HepG2 (cell line): ENCODE data around the gene TNFRSF25. TPM values are rescaled to one million over a fixed set of nuclear protein-coding genes. Genes with fewer than 3 reads are reported as not detected.

ENCODE experiments used
- ATAC-seq: fragments of 200-7000 bp; cut with Tn5 transposase; 3 replicates; pipeline ENCODE4 v1.9.1; 2020; ENCODE audit warnings: mild to moderate bottlenecking, moderate library complexity
- BruUV-seq: library from RNA; stranded (reverse); fragments of 400-500 nt; replicated peaks from 2 replicates; lab custom pipeline; 2021; lab: Mats Ljungman, UMichigan
- CTCF ChIA-PET: fragments of 300-600 bp; formaldehyde crosslinking; extraction: SDS; loops from one replicate; lab custom pipeline; 2021; ENCODE audit warnings: low total read pairs, inconsistent platforms, low intra/inter-chr PET ratio; lab: Yijun Ruan, JAX
- POLR2A ChIA-PET: fragments of 350-600 bp; sonication (Branson Sonifier 250); formaldehyde crosslinking; loops from one replicate; lab custom pipeline; 2020; ENCODE audit warnings: antibody characterized with exemption, inconsistent platforms; lab: Yijun Ruan, JAX
- DNase-seq: peaks from one replicate; pipeline ENCODE4 v3.0.0-alpha.2; 2015; ENCODE audit warnings: low spot score
- FAIRE-seq: peaks from 3 replicates; lab custom pipeline; 2011; peaks lifted over from hg19 to GRCh38; lab: Jason Lieb, UNC
- H2AFZ ChIP-seq: one replicate; pipeline ENCODE4 v1.6.1; 2011; ENCODE audit warnings: low read length, inconsistent platforms
- H3K27ac ChIP-seq: fragments of 300-600 bp; 3 replicates; pipeline ENCODE4 v1.8.0; 2011; ENCODE audit warnings: mixed run types, mild to moderate bottlenecking, mixed read lengths, low read length, inconsistent platforms; ENCODE audit not compliant: insufficient read depth; ENCODE audit errors: extremely low read length
- H3K27me3 ChIP-seq, 2 experiments: fragments of 200-600 bp in 1 of 2; 2 replicates in 1 of 2; 3 replicates in 1 of 2; pipeline versions ENCODE4 v1.6.0 to v1.8.0; 2011; ENCODE audit warnings: low read length in 2 of 2, mild to moderate bottlenecking in 2 of 2, moderate library complexity in 2 of 2, inconsistent platforms in 1 of 2; ENCODE audit not compliant: insufficient read depth in 2 of 2, control insufficient read depth in 1 of 2
- H3K36me3 ChIP-seq, 2 experiments: fragments of 200-600 bp in 1 of 2; replicated peaks in 1 of 2; 2 replicates in 1 of 2; 3 replicates in 1 of 2; pipeline versions ENCODE4 v1.5.1 to v1.8.0; 2011; ENCODE audit warnings: low read length in 2 of 2, inconsistent platforms in 1 of 2; ENCODE audit not compliant: insufficient read depth in 2 of 2, control insufficient read depth in 1 of 2
- H3K4me1 ChIP-seq: 2 replicates; pipeline ENCODE4 v1.5.1; 2012; ENCODE audit warnings: low read length, inconsistent platforms; ENCODE audit not compliant: insufficient read depth
- H3K4me2 ChIP-seq: 2 replicates; pipeline ENCODE4 v1.6.0; 2011; ENCODE audit warnings: low read depth, low read length, inconsistent platforms
- H3K4me3 ChIP-seq, 3 experiments: fragments of 200-600 bp in 1 of 3; sonication (generic), shearing (Covaris generic) in 1 of 3; replicated peaks in 1 of 3; 2 replicates each; pipeline ENCODE4 v1.5.1; 2011 to 2016; ENCODE audit warnings: low read length in 3 of 3, inconsistent platforms in 2 of 3, low read depth in 2 of 3, mild to moderate bottlenecking in 2 of 3, control low read depth in 1 of 3, mixed read lengths in 1 of 3; ENCODE audit not compliant: insufficient read depth in 1 of 3
- H3K79me2 ChIP-seq: one replicate; pipeline ENCODE4 v1.6.1; 2011; ENCODE audit warnings: low read length, inconsistent platforms; ENCODE audit not compliant: insufficient read depth
- H3K9ac ChIP-seq: 2 replicates; pipeline ENCODE4 v1.6.0; 2011; ENCODE audit warnings: mild to moderate bottlenecking, low read depth, low read length, inconsistent platforms; ENCODE audit not compliant: insufficient read depth
- H3K9me3 ChIP-seq: 2 replicates; pipeline ENCODE4 v1.5.1; 2012; ENCODE audit warnings: mild to moderate bottlenecking, low read length
- H4K20me1 ChIP-seq: 2 replicates; pipeline ENCODE4 v1.6.0; 2011; ENCODE audit warnings: inconsistent platforms, mild to moderate bottlenecking, low read length, moderate library complexity; ENCODE audit not compliant: insufficient read depth
- MAFG ChIP-seq: sonication (generic); formaldehyde crosslinking; IDR thresholded peaks from 2 replicates; pipeline ENCODE4 v1.5.1; 2020; ENCODE audit warnings: mild to moderate bottlenecking, missing genetic modification reagents
- RXRB ChIP-seq: IDR thresholded peaks from 2 replicates; pipeline ENCODE4 v1.6.1; 2016; ENCODE audit warnings: borderline replicate concordance, missing genetic modification reagents, missing compliant biosample characterization
- SMYD3 ChIP-seq: sonication (generic); formaldehyde crosslinking; IDR thresholded peaks from 2 replicates; pipeline ENCODE4 v1.8.1; 2023; ENCODE audit warnings: mild to moderate bottlenecking, missing genetic modification reagents
- SRSF1 ChIP-seq: fragments of 200-400 bp; formaldehyde crosslinking; optimal IDR thresholded peaks from 2 replicates; pipeline ENCODE3; 2017; ENCODE audit warnings: mild to moderate bottlenecking, low read depth, low read length, moderate library complexity
- YEATS2 ChIP-seq: sonication (generic); formaldehyde crosslinking; IDR thresholded peaks from 2 replicates; pipeline ENCODE4 v1.4.0; 2020; ENCODE audit warnings: missing genetic modification reagents, borderline replicate concordance
- ZNF354B ChIP-seq: sonication (generic); formaldehyde crosslinking; IDR thresholded peaks from 2 replicates; pipeline ENCODE4 v1.8.0; 2022; ENCODE audit warnings: mild to moderate bottlenecking, missing genetic modification reagents
- ZSCAN12 ChIP-seq: sonication (generic); formaldehyde crosslinking; IDR thresholded peaks from 2 replicates; pipeline ENCODE4 v1.9.0; 2021; ENCODE audit warnings: mild to moderate bottlenecking, missing genetic modification reagents
- ZSCAN22 ChIP-seq: sonication (generic); formaldehyde crosslinking; IDR thresholded peaks from 2 replicates; pipeline ENCODE4 v1.4.0; 2020; ENCODE audit warnings: mild to moderate bottlenecking, missing genetic modification reagents
- WGBS: methylation state at CpG from one replicate; pipeline ENCODE4 v1.1.6; 2017; ENCODE audit warnings: low lambda C conversion rate; 5-methylcytosine and 5-hydroxymethylcytosine counted together
- in situ Hi-C: cut with HindIII; loops from 2 replicates; pipeline ENCODE4 v1.10.0; 2017; ENCODE audit warnings: low pct_unique_long_range_greater_than_20kb; ENCODE audit not compliant: extremely low pct_ligation_motif_present
- intact Hi-C: fragments of 100-400 bp; cut with micrococcal nuclease; formaldehyde crosslinking; loops from one replicate; pipeline ENCODE4 v1.10.0; 2022; ENCODE audit not compliant: unreplicated experiment
- polyA plus RNA-seq, 8 experiments: library from polyadenylated mRNA; depleted of rRNA in 3 of 8; stranded (reverse) in 7 of 8; unstranded in 1 of 8; fragments of >200 nt; fragmentation: Illumina TruSeq in 4 of 8; extraction: Trizol in 4 of 8; gene quantifications; 2 replicates each; pipeline versions ENCODE4 v1.2.1 to v1.2.3, GENCODE V29; 2011 to 2016; ENCODE audit warnings: low read depth in 4 of 8, missing spikeins in 1 of 8, mixed read lengths in 1 of 8; ENCODE audit not compliant: insufficient read depth in 1 of 8
- total RNA-seq, 5 experiments: library from RNA; depleted of rRNA; stranded (reverse); fragments of >200 nt; fragmentation: Illumina TruSeq; extraction: Trizol; gene quantifications; 2 replicates each; pipeline ENCODE4 v1.2.3, GENCODE V29; 2016; ENCODE audit warnings: low read depth in 1 of 5
- TF ChIP-seq, protein P1 (sequence below): sonication (generic); formaldehyde crosslinking; IDR thresholded peaks from 2 replicates; pipeline ENCODE4 v1.4.0; 2020; ENCODE audit warnings: missing genetic modification reagents
- TF ChIP-seq, protein P2 (sequence below): sonication (generic); formaldehyde crosslinking; IDR thresholded peaks from 2 replicates; pipeline ENCODE4 v1.5.1; 2020; ENCODE audit warnings: mild to moderate bottlenecking, missing genetic modification reagents, moderate library complexity
- TF ChIP-seq, protein P3 (sequence below): IDR thresholded peaks from 2 replicates; pipeline ENCODE4 v1.6.1; 2016; ENCODE audit warnings: low read depth, missing genetic modification reagents, missing compliant biosample characterization

The TNFRSF25 gene
- total and polyA plus RNA-seq, 2 of the 13 experiments (the other 11 are each of a cell fraction or from before 2014, with no cell fraction given) = 1.4 to 1.5 TPM

DNA sequence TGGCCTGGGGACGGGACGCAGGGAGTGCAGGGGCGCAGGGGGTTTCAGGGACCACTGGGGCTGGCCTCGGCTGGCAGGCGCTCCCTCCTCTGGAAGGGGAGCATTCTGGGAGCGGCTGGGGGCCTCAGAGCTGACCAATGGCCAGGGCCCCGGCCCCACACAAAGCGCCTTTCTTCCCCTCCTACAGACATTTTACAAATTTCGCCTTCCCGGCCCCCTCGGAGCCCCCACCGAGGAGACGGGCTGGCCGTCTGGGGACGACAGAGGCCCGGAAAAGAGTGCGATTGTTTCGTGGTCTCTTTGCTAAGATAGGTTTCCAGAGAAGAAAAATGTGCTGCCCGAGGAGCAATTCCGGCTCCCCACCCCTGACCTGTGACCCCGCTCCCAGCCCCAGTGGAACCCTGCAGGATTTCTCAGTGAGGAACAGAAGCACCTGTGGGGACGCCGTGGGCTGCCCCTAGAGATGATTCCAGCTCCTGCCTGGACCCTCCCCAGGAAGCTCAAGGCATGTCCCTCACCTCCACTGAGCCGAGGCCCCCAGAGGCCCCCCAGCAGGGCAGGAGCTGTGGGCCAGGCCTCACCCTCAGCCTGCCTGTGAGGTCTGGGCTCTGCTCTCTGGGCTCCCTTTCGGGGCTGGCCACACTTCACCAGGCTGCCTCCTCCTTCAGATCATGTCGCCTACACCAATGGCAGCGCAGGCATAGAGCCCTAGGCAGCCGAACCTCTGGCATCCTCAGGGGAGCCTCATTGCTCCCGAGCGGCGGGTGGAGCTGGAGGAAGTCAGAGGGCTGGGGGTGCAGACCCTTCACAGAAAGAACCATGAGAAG lies 40.5 kb upstream of the TNFRSF25 start:
- H3K4me2 ChIP-seq = peak overlapping the region; percentile 40
- FAIRE-seq = no peak
- H3K79me2 ChIP-seq = no peaks in the 10 kb centered on the region
- POLR2A ChIA-PET = interaction anchor here (1.3 kb wide), 1 partner anchor 7 kb away, joined by 5 read pairs; no protein-coding TSS in a partner anchor
- peak overlapping the region in 1 of 3 experiments; percentile 18; a peak in 2 of 6 replicates for H3K4me3 ChIP-seq
- BruUV-seq = no TSS peak
- DNase-seq = no peak
- no peak overlapping the region for H2AFZ ChIP-seq
- H3K4me1 ChIP-seq = peaks cover 64% of the 10 kb centered on the region
- no peak overlapping the region for H3K27ac ChIP-seq
- no peaks in the 10 kb centered on the region for H4K20me1 ChIP-seq
- H3K9ac ChIP-seq = no peak overlapping the region
- H3K27me3 ChIP-seq = peaks cover 30 to 68% of the 10 kb centered on the region in 2 experiments; a peak in 4 of 5 replicates
- 43% methylated on average over 7 of the region's 31 CpGs for WGBS
- ATAC-seq = no peak
- no peaks in the 10 kb centered on the region for H3K9me3 ChIP-seq
- CTCF ChIA-PET = no interaction called here
- in situ Hi-C loops = no loop called here
- intact Hi-C loops = no loop called here
- H3K36me3 ChIP-seq = no peaks in the 10 kb centered on the region
- TF ChIP-seq MAFG (CRISPR knock-in tag) = no peak
- TF ChIP-seq ZSCAN12 (CRISPR knock-in tag) = no peak
- TF ChIP-seq, protein P1, sequence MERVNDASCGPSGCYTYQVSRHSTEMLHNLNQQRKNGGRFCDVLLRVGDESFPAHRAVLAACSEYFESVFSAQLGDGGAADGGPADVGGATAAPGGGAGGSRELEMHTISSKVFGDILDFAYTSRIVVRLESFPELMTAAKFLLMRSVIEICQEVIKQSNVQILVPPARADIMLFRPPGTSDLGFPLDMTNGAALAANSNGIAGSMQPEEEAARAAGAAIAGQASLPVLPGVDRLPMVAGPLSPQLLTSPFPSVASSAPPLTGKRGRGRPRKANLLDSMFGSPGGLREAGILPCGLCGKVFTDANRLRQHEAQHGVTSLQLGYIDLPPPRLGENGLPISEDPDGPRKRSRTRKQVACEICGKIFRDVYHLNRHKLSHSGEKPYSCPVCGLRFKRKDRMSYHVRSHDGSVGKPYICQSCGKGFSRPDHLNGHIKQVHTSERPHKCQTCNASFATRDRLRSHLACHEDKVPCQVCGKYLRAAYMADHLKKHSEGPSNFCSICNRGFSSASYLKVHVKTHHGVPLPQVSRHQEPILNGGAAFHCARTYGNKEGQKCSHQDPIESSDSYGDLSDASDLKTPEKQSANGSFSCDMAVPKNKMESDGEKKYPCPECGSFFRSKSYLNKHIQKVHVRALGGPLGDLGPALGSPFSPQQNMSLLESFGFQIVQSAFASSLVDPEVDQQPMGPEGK = peak; percentile 37; the same call in 1 of the 2 replicates
- TF ChIP-seq YEATS2 = no peak
- no peak for TF ChIP-seq RXRB (CRISPR knock-in tag)
- TF ChIP-seq ZSCAN22 = peak; percentile 95
- no peak for TF ChIP-seq SMYD3 (CRISPR knock-in tag)
- no peak for TF ChIP-seq ZNF354B (CRISPR knock-in tag)
- peak; percentile 29 for TF ChIP-seq SRSF1
- TF ChIP-seq, protein P2, sequence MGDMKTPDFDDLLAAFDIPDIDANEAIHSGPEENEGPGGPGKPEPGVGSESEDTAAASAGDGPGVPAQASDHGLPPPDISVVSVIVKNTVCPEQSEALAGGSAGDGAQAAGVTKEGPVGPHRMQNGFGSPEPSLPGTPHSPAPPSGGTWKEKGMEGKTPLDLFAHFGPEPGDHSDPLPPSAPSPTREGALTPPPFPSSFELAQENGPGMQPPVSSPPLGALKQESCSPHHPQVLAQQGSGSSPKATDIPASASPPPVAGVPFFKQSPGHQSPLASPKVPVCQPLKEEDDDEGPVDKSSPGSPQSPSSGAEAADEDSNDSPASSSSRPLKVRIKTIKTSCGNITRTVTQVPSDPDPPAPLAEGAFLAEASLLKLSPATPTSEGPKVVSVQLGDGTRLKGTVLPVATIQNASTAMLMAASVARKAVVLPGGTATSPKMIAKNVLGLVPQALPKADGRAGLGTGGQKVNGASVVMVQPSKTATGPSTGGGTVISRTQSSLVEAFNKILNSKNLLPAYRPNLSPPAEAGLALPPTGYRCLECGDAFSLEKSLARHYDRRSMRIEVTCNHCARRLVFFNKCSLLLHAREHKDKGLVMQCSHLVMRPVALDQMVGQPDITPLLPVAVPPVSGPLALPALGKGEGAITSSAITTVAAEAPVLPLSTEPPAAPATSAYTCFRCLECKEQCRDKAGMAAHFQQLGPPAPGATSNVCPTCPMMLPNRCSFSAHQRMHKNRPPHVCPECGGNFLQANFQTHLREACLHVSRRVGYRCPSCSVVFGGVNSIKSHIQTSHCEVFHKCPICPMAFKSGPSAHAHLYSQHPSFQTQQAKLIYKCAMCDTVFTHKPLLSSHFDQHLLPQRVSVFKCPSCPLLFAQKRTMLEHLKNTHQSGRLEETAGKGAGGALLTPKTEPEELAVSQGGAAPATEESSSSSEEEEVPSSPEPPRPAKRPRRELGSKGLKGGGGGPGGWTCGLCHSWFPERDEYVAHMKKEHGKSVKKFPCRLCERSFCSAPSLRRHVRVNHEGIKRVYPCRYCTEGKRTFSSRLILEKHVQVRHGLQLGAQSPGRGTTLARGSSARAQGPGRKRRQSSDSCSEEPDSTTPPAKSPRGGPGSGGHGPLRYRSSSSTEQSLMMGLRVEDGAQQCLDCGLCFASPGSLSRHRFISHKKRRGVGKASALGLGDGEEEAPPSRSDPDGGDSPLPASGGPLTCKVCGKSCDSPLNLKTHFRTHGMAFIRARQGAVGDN = peak; percentile 0; the same call in 1 of the 2 replicates
- TF ChIP-seq, protein P3, sequence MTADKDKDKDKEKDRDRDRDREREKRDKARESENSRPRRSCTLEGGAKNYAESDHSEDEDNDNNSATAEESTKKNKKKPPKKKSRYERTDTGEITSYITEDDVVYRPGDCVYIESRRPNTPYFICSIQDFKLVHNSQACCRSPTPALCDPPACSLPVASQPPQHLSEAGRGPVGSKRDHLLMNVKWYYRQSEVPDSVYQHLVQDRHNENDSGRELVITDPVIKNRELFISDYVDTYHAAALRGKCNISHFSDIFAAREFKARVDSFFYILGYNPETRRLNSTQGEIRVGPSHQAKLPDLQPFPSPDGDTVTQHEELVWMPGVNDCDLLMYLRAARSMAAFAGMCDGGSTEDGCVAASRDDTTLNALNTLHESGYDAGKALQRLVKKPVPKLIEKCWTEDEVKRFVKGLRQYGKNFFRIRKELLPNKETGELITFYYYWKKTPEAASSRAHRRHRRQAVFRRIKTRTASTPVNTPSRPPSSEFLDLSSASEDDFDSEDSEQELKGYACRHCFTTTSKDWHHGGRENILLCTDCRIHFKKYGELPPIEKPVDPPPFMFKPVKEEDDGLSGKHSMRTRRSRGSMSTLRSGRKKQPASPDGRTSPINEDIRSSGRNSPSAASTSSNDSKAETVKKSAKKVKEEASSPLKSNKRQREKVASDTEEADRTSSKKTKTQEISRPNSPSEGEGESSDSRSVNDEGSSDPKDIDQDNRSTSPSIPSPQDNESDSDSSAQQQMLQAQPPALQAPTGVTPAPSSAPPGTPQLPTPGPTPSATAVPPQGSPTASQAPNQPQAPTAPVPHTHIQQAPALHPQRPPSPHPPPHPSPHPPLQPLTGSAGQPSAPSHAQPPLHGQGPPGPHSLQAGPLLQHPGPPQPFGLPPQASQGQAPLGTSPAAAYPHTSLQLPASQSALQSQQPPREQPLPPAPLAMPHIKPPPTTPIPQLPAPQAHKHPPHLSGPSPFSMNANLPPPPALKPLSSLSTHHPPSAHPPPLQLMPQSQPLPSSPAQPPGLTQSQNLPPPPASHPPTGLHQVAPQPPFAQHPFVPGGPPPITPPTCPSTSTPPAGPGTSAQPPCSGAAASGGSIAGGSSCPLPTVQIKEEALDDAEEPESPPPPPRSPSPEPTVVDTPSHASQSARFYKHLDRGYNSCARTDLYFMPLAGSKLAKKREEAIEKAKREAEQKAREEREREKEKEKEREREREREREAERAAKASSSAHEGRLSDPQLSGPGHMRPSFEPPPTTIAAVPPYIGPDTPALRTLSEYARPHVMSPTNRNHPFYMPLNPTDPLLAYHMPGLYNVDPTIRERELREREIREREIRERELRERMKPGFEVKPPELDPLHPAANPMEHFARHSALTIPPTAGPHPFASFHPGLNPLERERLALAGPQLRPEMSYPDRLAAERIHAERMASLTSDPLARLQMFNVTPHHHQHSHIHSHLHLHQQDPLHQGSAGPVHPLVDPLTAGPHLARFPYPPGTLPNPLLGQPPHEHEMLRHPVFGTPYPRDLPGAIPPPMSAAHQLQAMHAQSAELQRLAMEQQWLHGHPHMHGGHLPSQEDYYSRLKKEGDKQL (CRISPR knock-in tag) = no peak
